Osteocyte (in vitro differentiated cells): Measurements from ENCODE around the gene TRNAU1AP. TPM values are rescaled to one million over a fixed set of nuclear protein-coding genes. Genes with fewer than 3 reads are reported as not detected.
"Not testable (repeated sequence)": the region's sequence is repeated elsewhere in the genome, so short reads cannot be mapped to it uniquely, and the experiment has no call there.

Experiments
- DNase-seq: peaks from one replicate; pipeline ENCODE4 v3.0.0; 2021; ENCODE audit warnings: mixed read lengths; ENCODE audit not compliant: unreplicated experiment; ENCODE audit errors: extremely low spot score
- H3K27ac Mint-ChIP-seq: one replicate; pipeline ENCODE4 v1.8.0; 2021; ENCODE audit warnings: mild to moderate bottlenecking, mixed read lengths; ENCODE audit not compliant: unreplicated experiment
- H3K27me3 Mint-ChIP-seq: one replicate; pipeline ENCODE4 v1.8.0; 2021; ENCODE audit warnings: mixed read lengths; ENCODE audit not compliant: unreplicated experiment
- H3K36me3 Mint-ChIP-seq: one replicate; pipeline ENCODE4 v1.8.0; 2021; ENCODE audit warnings: mixed read lengths; ENCODE audit not compliant: unreplicated experiment
- H3K4me1 Mint-ChIP-seq: one replicate; pipeline ENCODE4 v1.8.0; 2021; ENCODE audit warnings: mixed read lengths; ENCODE audit not compliant: unreplicated experiment
- H3K4me3 Mint-ChIP-seq: one replicate; pipeline ENCODE4 v1.8.0; 2021; ENCODE audit warnings: mild to moderate bottlenecking, moderate library complexity, mixed read lengths; ENCODE audit not compliant: unreplicated experiment
- H3K9me3 Mint-ChIP-seq: one replicate; pipeline ENCODE4 v1.8.0; 2021; ENCODE audit warnings: mixed read lengths; ENCODE audit not compliant: unreplicated experiment
- total RNA-seq: library from RNA; stranded (reverse); gene quantifications from 2 replicates; pipeline ENCODE4 v1.2.1, GENCODE V29; 2021
- TF ChIP-seq, protein P1 (sequence below): fragments of 200-600 bp; sonication (generic); IDR thresholded peaks from 2 replicates; pipeline ENCODE4 v1.5.0; 2021; ENCODE audit warnings: antibody characterized with exemption, mild to moderate bottlenecking, moderate library complexity

TRNAU1AP gene
- total RNA-seq, 1 donor from 2014 or later: 23.3 TPM

DNA sequence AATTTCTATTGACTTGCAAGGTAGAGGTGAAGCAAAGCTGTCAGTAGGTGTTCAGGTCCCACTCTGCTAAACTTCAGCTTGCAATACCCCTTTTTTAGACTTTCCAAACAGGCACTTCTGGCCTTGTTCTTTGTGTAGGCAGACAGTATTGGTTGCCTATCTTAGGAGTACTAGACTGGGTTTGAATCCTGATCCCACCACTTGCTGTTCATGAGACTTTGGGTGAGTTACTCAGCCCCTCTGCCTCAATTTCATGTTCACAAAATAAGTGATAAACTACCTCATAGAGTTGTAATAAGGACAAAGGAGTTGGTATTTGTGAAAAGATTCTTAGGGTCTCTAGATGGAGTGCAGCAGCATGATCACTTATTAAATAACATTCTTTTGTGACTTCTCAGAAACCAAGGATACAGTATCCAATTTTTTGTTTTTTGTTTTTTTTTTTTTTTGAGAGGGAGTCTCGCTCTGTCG, 41.9 kb upstream of the TRNAU1AP start:
- no peaks in the 10 kb centered on the region for H3K9me3 Mint-ChIP-seq
- H3K27me3 Mint-ChIP-seq: no peaks in the 10 kb centered on the region
- H3K27ac Mint-ChIP-seq: peak overlapping the region; percentile 96
- TF ChIP-seq, protein P1, sequence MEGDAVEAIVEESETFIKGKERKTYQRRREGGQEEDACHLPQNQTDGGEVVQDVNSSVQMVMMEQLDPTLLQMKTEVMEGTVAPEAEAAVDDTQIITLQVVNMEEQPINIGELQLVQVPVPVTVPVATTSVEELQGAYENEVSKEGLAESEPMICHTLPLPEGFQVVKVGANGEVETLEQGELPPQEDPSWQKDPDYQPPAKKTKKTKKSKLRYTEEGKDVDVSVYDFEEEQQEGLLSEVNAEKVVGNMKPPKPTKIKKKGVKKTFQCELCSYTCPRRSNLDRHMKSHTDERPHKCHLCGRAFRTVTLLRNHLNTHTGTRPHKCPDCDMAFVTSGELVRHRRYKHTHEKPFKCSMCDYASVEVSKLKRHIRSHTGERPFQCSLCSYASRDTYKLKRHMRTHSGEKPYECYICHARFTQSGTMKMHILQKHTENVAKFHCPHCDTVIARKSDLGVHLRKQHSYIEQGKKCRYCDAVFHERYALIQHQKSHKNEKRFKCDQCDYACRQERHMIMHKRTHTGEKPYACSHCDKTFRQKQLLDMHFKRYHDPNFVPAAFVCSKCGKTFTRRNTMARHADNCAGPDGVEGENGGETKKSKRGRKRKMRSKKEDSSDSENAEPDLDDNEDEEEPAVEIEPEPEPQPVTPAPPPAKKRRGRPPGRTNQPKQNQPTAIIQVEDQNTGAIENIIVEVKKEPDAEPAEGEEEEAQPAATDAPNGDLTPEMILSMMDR: no peak
- H3K4me1 Mint-ChIP-seq: peaks cover 48% of the 10 kb centered on the region
- no peak overlapping the region for H3K4me3 Mint-ChIP-seq
- DNase-seq: no peak
- peaks cover 56% of the 10 kb centered on the region for H3K36me3 Mint-ChIP-seq

DNA sequence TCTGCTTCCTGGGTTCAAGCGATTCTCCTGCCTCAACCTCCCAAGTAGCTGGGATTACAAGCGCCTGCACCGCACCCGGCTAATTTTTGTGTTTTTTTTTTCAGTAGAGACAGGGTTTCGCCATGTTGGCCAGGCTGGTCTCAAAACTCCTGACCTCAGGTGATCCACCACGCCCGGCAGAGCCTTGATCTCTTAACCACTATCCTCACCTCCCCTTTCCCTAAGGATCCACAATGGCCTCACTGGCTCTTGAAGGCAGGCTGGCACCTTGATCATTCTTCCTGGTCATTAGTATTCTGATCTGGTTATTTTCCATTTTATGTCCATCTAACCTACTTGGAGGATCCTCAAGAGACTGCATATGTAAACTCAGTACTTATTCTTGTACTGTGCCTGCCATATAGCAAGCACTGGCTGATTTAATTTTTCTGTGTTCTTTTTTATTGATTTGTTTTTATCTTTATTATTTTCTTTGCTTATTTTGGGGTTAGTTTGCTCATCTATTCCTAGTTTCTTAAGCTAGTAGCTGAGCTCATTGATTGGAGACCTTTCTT, 40.8 kb upstream of the TRNAU1AP start:
- Mint-ChIP-seq H3K27ac (peak overlapping the region; percentile 96), H3K4me3 (no peak overlapping the region), H3K36me3 (peaks cover 49% of the 10 kb centered on the region), H3K27me3 (no peaks in the 10 kb centered on the region), H3K9me3 (no peaks in the 10 kb centered on the region), H3K4me1 (peaks cover 47% of the 10 kb centered on the region)
- DNase-seq: no peak
- TF ChIP-seq, protein P1: no peak

- DNase-seq, H3K4me3 Mint-ChIP-seq, H3K27me3 Mint-ChIP-seq, H3K9me3 Mint-ChIP-seq: not testable (repeated sequence)
- Mint-ChIP-seq H3K27ac (peak overlapping the region; percentile 62), H3K36me3 (peaks cover 31% of the 10 kb centered on the region), H3K4me1 (peaks cover 46% of the 10 kb centered on the region)
These were observed 38.4 kb upstream of the TRNAU1AP start for GRCh38 chr1:28514445-28514933.

DNA sequence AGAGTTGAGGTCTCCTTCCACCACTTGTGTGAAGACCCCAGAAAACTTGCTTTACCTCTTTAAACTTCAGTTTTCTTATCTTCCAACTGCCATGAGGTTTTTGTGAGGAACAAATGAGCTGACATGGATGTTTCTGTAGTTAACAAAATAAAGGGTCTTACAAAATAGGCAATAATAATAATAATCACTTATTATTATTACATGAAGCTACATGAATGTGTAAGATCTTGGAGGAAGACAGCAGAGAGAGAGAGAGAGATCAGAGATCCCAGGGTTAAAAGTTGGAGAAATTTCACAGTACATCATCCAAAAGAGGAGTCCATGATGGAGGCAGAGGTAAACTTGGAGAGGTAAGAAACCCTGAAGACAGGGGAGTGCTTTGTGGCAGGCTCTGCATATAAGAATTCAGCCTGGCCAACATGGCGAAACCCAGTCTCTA, 36.3 kb upstream of the TRNAU1AP start:
- H3K27me3 Mint-ChIP-seq: no peaks in the 10 kb centered on the region
- H3K4me3 Mint-ChIP-seq: no peak overlapping the region
- TF ChIP-seq, protein P1: no peak
- peak overlapping the region; percentile 59 for H3K27ac Mint-ChIP-seq
- H3K9me3 Mint-ChIP-seq: no peaks in the 10 kb centered on the region
- DNase-seq: no peak
- peaks cover 14% of the 10 kb centered on the region for H3K36me3 Mint-ChIP-seq
- peaks cover 33% of the 10 kb centered on the region for H3K4me1 Mint-ChIP-seq

DNA sequence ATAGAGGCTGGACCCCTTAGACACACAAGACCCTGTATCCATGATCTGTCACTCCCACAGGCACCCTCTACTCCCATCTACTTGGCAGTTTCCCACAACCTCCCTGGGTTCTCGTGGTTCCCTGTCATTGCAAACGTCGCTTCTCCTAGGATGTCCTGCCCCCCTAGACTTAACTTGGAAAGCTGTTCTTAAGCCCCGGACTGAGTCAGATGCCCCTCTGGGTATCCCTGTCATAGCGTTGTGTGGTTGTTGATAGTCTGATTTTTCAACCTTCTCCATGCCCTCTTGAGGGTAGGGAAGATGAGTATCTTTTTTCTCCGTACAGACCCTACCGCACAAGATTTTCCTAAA, 35.3 kb upstream of the TRNAU1AP start:
- Mint-ChIP-seq H3K4me1 (peaks cover 26% of the 10 kb centered on the region), H3K4me3 (peak overlapping the region; percentile 80), H3K36me3 (peaks cover 7% of the 10 kb centered on the region), H3K27me3 (no peaks in the 10 kb centered on the region), H3K9me3 (no peaks in the 10 kb centered on the region), H3K27ac (peak overlapping the region; percentile 69)
- no peak for DNase-seq
- TF ChIP-seq, protein P1: no peak
